Epidermal melanocyte (primary cell): ENCODE data around the gene PTGR2.
"Not testable (repeated sequence)": the region's sequence is repeated elsewhere in the genome, so short reads cannot be mapped to it uniquely, and the experiment has no call there.

Experiments used
- DNase-seq: peaks from one replicate; pipeline ENCODE4 v3.0.0; 2011; ENCODE audit warnings: low spot score; ENCODE audit not compliant: insufficient read length

PTGR2 gene

GRCh38 chr14:73886449-73887317 lies 35.1 kb downstream of the PTGR2 start, which contains the start of gene ZNF410:
Gene ZNF410 (plus strand): TSS chr14:73886859. CDS start chr14:73892176, 5,317 bp downstream.
- DNase-seq, result peak; percentile 74

- DNase-seq, result no peak
Measured at GRCh38 chr14:73887318-73887616, 35.6 kb downstream of the PTGR2 start.

- no peak for DNase-seq
Measured at GRCh38 chr14:73887694-73888459, 36.2 kb downstream of the PTGR2 start.

- DNase-seq, result no peak
Measured at GRCh38 chr14:73888460-73888725, 36.8 kb downstream of the PTGR2 start.

GRCh38 chr14:73888971-73889370 lies 37.3 kb downstream of the PTGR2 start:
- no peak for DNase-seq

- DNase-seq, result no peak
Measured at GRCh38 chr14:73889376-73889775, 37.7 kb downstream of the PTGR2 start.

GRCh38 chr14:73894180-73894687 lies 42.6 kb downstream of the PTGR2 start:
- DNase-seq, result not testable (repeated sequence)

- no peak for DNase-seq
Measured at GRCh38 chr14:73895939-73896338, 44.3 kb downstream of the PTGR2 start.

- DNase-seq, result no peak
Measured at GRCh38 chr14:73896521-73896920, 44.9 kb downstream of the PTGR2 start.

- no peak for DNase-seq
Measured at GRCh38 chr14:73903028-73903427, 51.4 kb downstream of the PTGR2 start.

GRCh38 chr14:73909681-73910080 lies 58.0 kb downstream of the PTGR2 start:
- no peak for DNase-seq

- DNase-seq, result no peak
Measured at GRCh38 chr14:73913256-73913655, 61.6 kb downstream of the PTGR2 start.

- DNase-seq, result no peak
Measured at GRCh38 chr14:73916324-73916723, 64.7 kb downstream of the PTGR2 start.

- DNase-seq, result not testable (repeated sequence)
Measured at GRCh38 chr14:73919457-73919856, 67.8 kb downstream of the PTGR2 start.

- DNase-seq, result no peak
Measured at GRCh38 chr14:73924337-73924736, 72.7 kb downstream of the PTGR2 start.
